GM23248 (cell line): ENCODE results near the gene OPHN1.
"Not testable (repeated sequence)": the region's sequence is repeated elsewhere in the genome, so short reads cannot be mapped to it uniquely, and the experiment has no call there.

Source experiments
- EZH2 ChIP-seq: fragments of 200-600 bp; sonication (generic); IDR thresholded peaks from 2 replicates; pipeline ENCODE4 v1.6.1; 2018; ENCODE audit warnings: antibody characterized with exemption, mild to moderate bottlenecking; ENCODE audit not compliant: insufficient read depth, poor library complexity, severe bottlenecking
- EZH2phosphoT487 ChIP-seq: fragments of 200-600 bp; sonication (generic); IDR thresholded peaks from 2 replicates; pipeline ENCODE4 v1.6.1; 2018; ENCODE audit warnings: antibody characterized with exemption, moderate library complexity, mild to moderate bottlenecking, low read depth; ENCODE audit not compliant: insufficient read depth

DNA sequence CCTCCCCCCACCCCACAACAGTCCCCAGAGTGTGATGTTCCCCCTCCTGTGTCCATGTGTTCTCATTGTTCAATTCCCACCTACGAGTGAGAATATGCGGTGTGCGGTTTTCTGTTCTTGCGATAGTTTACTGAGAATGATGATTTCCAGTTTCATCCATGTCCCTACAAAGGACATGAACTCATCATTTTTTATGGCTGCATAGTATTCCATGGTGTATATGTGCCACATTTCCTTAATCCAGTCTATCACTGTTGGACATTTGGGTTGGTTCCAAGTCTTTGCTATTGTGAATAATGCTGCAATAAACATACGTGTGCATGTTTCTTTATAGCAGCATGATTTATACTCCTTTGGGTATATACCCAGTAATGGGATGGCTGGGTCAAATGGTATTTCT lies 55.7 kb downstream of the OPHN1 start:
- not testable (repeated sequence) for TF ChIP-seq EZH2phosphoT487, EZH2
